Caki2 (cell line): ENCODE data around the gene PADI2. TPM values are rescaled to one million over a fixed set of nuclear protein-coding genes. Genes with fewer than 3 reads are reported as not detected.
A peak's percentile ranks its signal among the peaks of the same experiment; 100 is the strongest.

ENCODE experiments used
- DNase-seq: peaks from one replicate; pipeline ENCODE4 v3.0.0-alpha.2; 2015; ENCODE audit warnings: low read depth
- in situ Hi-C: cut with HindIII; loops from 2 replicates; pipeline ENCODE4 v1.10.0; 2016; ENCODE audit warnings: low sequenced_read_pairs, low pct_unique_long_range_greater_than_20kb, mixed read lengths
- total RNA-seq: library from RNA; depleted of rRNA; stranded (reverse); fragments of >200 nt; shearing (Covaris generic); gene quantifications from 2 replicates; pipeline ENCODE4 v1.2.3, GENCODE V29; 2014; ENCODE audit warnings: low replicate concordance

Gene PADI2
- total RNA-seq, 1 experiment from 2014 or later, result not detected

DNA sequence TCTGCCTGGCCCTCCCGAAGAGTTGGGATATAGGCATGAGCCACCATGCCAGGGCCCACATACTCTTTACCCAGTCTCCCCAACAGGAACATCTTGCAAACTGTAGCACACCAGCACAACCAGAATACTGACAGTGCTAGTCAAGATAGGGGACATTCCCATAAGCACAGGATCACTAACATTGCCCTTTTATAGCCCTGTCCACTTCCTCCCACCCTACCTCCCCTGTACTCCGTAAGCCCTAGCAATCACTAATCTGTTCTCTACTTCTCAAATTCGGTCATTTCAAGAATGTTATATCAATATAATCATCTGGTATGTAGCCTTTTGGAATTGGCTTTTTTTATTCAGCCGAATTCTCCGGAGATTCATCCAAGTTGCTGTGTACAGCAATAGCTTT lies 71.3 kb downstream of the PADI2 start:
- in situ Hi-C loops, result no loop called here
- DNase-seq, result no peak

GRCh38 chr1:17046334-17046657 lies 73.0 kb downstream of the PADI2 start:
- in situ Hi-C loops, result no loop called here
- DNase-seq, result no peak

DNA sequence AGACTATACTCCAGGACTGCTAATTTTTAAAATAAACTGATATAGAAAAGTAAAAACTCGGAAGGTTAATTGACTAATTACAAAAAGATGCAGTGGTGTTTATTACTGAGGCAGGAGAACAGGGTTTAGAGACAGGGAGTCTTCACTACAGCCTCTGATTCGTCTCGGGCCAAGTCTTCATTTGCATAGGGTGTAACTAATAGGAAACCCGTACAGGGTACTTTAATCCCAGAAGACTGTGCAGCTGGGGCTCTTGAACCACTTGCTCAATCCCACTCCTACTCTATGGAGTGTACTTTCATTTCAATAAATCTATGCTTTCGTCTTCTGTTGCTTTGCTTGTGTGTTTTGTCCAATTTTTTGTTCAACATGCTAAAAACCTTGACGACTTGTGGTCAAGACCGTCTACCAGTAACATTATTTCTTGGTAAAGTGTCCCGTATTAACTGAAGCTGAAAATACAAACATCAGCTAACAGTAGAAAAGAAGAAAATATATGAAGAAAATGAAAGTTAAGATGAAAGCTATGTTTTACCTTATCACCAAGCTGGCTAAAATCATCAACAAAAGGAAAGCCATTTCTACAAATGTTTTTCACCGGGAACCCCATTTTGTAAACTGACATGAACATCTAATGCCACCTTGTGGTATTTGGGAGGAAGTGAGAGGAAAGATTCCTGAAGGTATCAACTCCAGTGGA lies 73.5 kb downstream of the PADI2 start:
- in situ Hi-C loops, result no loop called here
- DNase-seq, result peak; percentile 30

GRCh38 chr1:17045150-17045549 lies 74.1 kb downstream of the PADI2 start:
- DNase-seq, result no peak
- in situ Hi-C loops, result no loop called here

DNA sequence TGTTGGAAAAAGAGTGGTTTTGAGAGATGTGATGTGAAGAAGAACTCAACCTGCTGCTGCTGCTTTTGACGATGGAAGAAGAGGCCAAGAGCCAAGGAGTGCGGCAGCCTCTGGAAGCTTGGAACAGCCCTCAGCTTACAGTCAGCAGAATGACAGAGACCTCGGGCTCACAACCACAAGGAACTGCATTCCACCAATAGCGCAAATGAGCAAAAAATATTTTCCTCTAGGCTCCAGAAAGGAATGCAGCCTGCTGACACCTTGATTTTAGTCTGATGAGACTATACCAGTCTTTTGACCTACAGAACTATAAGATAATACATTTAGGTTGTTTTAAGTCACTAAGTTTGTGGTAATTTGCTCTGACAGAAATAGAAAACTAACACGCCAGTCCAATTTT lies 75.6 kb downstream of the PADI2 start:
- no peak for DNase-seq
- in situ Hi-C loops, result no loop called here

GRCh38 chr1:17040135-17040534 lies 79.1 kb downstream of the PADI2 start:
- in situ Hi-C loops, result no loop called here
- DNase-seq, result no peak

GRCh38 chr1:17039522-17039921 lies 79.7 kb downstream of the PADI2 start:
- in situ Hi-C loops, result no loop called here
- DNase-seq, result no peak

GRCh38 chr1:17033481-17033880 lies 85.8 kb downstream of the PADI2 start:
- no peak for DNase-seq
- in situ Hi-C loops, result no loop called here

DNA sequence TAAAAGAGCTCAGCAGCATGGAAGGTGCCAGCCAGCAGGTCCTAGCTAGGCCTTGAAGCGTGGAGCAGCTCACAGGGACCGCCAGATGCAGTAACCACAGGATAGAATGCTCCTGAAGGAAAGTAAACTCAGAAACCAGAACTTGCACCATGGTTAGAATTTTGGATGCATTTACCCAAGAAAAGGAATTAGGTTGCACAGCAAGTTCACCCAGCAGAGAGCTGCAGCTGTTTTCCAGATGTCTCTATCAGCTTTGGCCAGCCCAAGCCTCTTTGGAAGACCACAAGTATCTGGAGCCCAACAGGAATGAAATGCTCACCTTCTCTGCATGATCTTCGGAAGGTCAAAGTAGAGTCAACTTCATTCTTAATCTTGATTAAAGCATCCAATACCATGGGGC lies 86.5 kb downstream of the PADI2 start:
- in situ Hi-C loops, result no loop called here
- DNase-seq, result no peak

DNA sequence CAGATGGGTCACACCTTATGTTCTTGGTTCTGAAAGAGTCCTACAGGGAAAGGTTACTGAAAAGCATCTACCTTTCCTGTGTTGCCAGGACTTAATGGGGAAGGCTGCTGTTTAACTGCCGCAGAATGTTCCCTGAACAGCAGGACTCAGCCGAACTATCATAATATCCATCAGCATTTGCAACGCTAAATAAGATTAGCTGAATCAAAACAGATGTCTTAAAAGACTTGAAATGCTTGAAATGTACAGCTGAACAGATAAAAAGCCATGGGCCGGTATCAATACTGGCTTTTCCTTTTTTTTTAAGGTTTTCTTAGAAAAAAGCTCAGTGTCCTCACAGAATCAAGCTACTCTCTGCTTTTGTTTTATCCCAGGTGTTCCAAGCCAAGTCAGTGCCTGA lies 87.8 kb downstream of the PADI2 start:
- no peak for DNase-seq
- in situ Hi-C loops, result no loop called here

- in situ Hi-C loops, result no loop called here
- no peak for DNase-seq
These were observed 89.0 kb downstream of the PADI2 start for GRCh38 chr1:17030206-17030605.

- no peak for DNase-seq
- in situ Hi-C loops, result no loop called here
These were observed 90.5 kb downstream of the PADI2 start for GRCh38 chr1:17028662-17029188.

- in situ Hi-C loops, result no loop called here
- DNase-seq, result no peak
These were observed 91.4 kb downstream of the PADI2 start for GRCh38 chr1:17027900-17028299.

GRCh38 chr1:17027403-17027802 lies 91.8 kb downstream of the PADI2 start:
- in situ Hi-C loops, result no loop called here
- no peak for DNase-seq

- DNase-seq, result no peak
- in situ Hi-C loops, result no loop called here
These were observed 94.5 kb downstream of the PADI2 start for GRCh38 chr1:17024721-17025120.

GRCh38 chr1:17023573-17023972 lies 95.7 kb downstream of the PADI2 start:
- no peak for DNase-seq
- in situ Hi-C loops, result no loop called here

- DNase-seq, result no peak
- in situ Hi-C loops, result no loop called here
These were observed 96.1 kb downstream of the PADI2 start for GRCh38 chr1:17023102-17023501.

DNA sequence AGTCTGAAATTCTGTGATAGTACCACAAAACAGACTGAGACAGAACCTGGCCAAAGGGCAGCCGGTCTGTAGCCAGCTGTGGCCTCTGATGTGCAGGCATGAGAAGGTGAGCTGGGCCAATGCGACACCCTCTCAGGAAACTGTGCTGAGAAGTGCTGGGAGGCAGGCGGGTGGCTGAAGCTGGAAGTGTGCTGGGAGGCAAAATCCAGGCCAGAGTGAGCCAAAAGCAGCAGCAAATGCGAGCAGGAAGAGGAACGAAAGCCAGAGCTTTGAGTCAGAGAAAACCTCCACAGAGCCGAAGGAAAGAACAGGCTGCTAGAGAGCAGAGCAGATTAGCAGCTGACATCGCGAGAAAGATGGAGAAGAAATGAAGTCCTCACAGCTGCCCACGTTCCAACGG lies 97.4 kb downstream of the PADI2 start:
- DNase-seq, result no peak
- in situ Hi-C loops, result no loop called here

- DNase-seq, result no peak
- in situ Hi-C loops, result no loop called here
These were observed 98.7 kb downstream of the PADI2 start for GRCh38 chr1:17020502-17020901.

DNA sequence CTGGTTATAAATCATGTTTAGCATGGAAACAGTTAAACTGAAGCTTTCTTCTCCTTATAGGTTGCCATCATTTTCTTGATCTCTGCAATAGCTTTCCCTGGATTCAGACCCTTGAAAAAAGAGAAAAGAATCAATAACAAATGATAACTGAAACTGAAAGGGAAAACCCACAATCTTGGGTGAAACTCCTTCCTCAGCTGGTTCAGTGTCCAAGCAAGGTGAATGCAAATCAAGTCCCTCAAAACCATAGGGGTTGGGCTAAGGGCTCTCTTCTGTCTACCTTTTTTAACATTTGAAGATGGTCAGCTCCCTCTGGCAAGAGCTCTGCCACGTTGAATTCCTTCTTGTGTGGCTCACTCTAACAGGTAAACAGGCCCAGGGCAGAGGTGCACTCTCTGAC lies 100.4 kb downstream of the PADI2 start:
- in situ Hi-C loops, result no loop called here
- DNase-seq, result no peak
